Measurements from ENCODE around the gene FAM110A.
"Not testable (repeated sequence)": the region's sequence is repeated elsewhere in the genome, so short reads cannot be mapped to it uniquely, and the experiment has no call there.

Gene FAM110A

GRCh38 chr20:845226-845868, 11.8 kb downstream of the FAM110A start:
- DNase-seq = no peak

GRCh38 chr20:845941-846893, 12.7 kb downstream of the FAM110A start:
- DNase-seq = no peak

- no peak for DNase-seq
Measured at GRCh38 chr20:846894-847278, 13.4 kb downstream of the FAM110A start.

- no peak for DNase-seq
Measured at GRCh38 chr20:848193-848592, 14.7 kb downstream of the FAM110A start.

- DNase-seq = not testable (repeated sequence)
Measured at GRCh38 chr20:848731-849130, 15.2 kb downstream of the FAM110A start.

- DNase-seq = no peak
Measured at GRCh38 chr20:853406-853996, 20.0 kb downstream of the FAM110A start.

GRCh38 chr20:854601-855000, 21.1 kb downstream of the FAM110A start:
- DNase-seq = no peak

- DNase-seq = no peak
Measured at GRCh38 chr20:855466-856360, 22.2 kb downstream of the FAM110A start.

- DNase-seq = no peak
Measured at GRCh38 chr20:856361-856775, 22.9 kb downstream of the FAM110A start.

GRCh38 chr20:858011-858410, 24.5 kb downstream of the FAM110A start:
- DNase-seq = no peak

- DNase-seq = no peak
Measured at GRCh38 chr20:859751-860231, 26.3 kb downstream of the FAM110A start.

- no peak for DNase-seq
Measured at GRCh38 chr20:860891-861290, 27.4 kb downstream of the FAM110A start.

GRCh38 chr20:865440-865839, 31.9 kb downstream of the FAM110A start:
- DNase-seq = no peak

GRCh38 chr20:868279-868678, 34.8 kb downstream of the FAM110A start:
- no peak for DNase-seq

GRCh38 chr20:869606-870005, 36.1 kb downstream of the FAM110A start:
- DNase-seq = no peak

GRCh38 chr20:870758-871157, 37.2 kb downstream of the FAM110A start:
- DNase-seq = no peak

GRCh38 chr20:871436-871835, 37.9 kb downstream of the FAM110A start:
- DNase-seq = no peak

GRCh38 chr20:871948-872347, 38.4 kb downstream of the FAM110A start:
- DNase-seq = no peak

GRCh38 chr20:872855-873520, 39.5 kb downstream of the FAM110A start:
- DNase-seq = no peak

- no peak for DNase-seq
Measured at GRCh38 chr20:873875-874607, 40.5 kb downstream of the FAM110A start.

GRCh38 chr20:875115-875514, 41.6 kb downstream of the FAM110A start:
- DNase-seq = no peak
